Ectodermal cell (in vitro differentiated cells): Measurements from ENCODE around the gene ADARB2.

ENCODE experiments used
- H3K27ac ChIP-seq: 2 replicates; pipeline ENCODE4 v1.7.0; 2013; ENCODE audit warnings: mild to moderate bottlenecking, low read depth, low read length; ENCODE audit not compliant: insufficient read depth, poor library complexity, severe bottlenecking
- H3K27me3 ChIP-seq: 2 replicates; pipeline ENCODE4 v1.7.0; 2013; ENCODE audit warnings: mild to moderate bottlenecking, low read length; ENCODE audit not compliant: insufficient read depth, control insufficient read depth, poor library complexity, severe bottlenecking
- H3K36me3 ChIP-seq: one replicate; pipeline ENCODE4 v1.7.0; 2013; ENCODE audit warnings: low read length; ENCODE audit not compliant: control insufficient read depth, insufficient read depth
- H3K4me1 ChIP-seq: one replicate; pipeline ENCODE4 v1.7.0; 2013; ENCODE audit warnings: low read length; ENCODE audit not compliant: control insufficient read depth, insufficient read depth
- H3K4me3 ChIP-seq: 2 replicates; pipeline ENCODE4 v1.7.0; 2013; ENCODE audit warnings: low read depth, low read length, control low read depth; ENCODE audit not compliant: insufficient read depth
- H3K9me3 ChIP-seq: 2 replicates; pipeline ENCODE4 v1.7.0; 2013; ENCODE audit warnings: mild to moderate bottlenecking, low read length, moderate library complexity; ENCODE audit not compliant: control insufficient read depth
- WGBS, 2 experiments: methylation state at CpG; one replicate each; pipeline ENCODE4 v1.1.7; 2013; ENCODE audit warnings: missing lambda C conversion rate in 2 of 2; 5-methylcytosine and 5-hydroxymethylcytosine counted together

The ADARB2 gene

GRCh38 chr10:1646332-1646731, 91.0 kb downstream of the ADARB2 start:
- no peaks in the 10 kb centered on the region for H3K36me3 ChIP-seq
- H3K9me3 ChIP-seq, result no peaks in the 10 kb centered on the region
- H3K4me3 ChIP-seq, result no peak overlapping the region
- no peaks in the 10 kb centered on the region for H3K27me3 ChIP-seq
- WGBS, 2 experiments, result 86 to 92% methylated on average over 5 of the region's 5 CpGs
- no peaks in the 10 kb centered on the region for H3K4me1 ChIP-seq
- H3K27ac ChIP-seq, result no peak overlapping the region

GRCh38 chr10:1645896-1646295, 91.4 kb downstream of the ADARB2 start:
- no peak overlapping the region for H3K27ac ChIP-seq
- no peaks in the 10 kb centered on the region for H3K9me3 ChIP-seq
- 76 to 78% methylated on average over 4 of the region's 4 CpGs for WGBS, 2 experiments
- H3K4me3 ChIP-seq, result no peak overlapping the region
- H3K27me3 ChIP-seq, result no peaks in the 10 kb centered on the region
- no peaks in the 10 kb centered on the region for H3K36me3 ChIP-seq
- no peaks in the 10 kb centered on the region for H3K4me1 ChIP-seq

GRCh38 chr10:1644191-1644711, 93.1 kb downstream of the ADARB2 start:
- Histone ChIP-seq H3K4me3 (no peak overlapping the region), H3K36me3 (no peaks in the 10 kb centered on the region), H3K9me3 (no peaks in the 10 kb centered on the region), H3K4me1 (no peaks in the 10 kb centered on the region), H3K27ac (no peak overlapping the region), H3K27me3 (no peaks in the 10 kb centered on the region)
- 88 to 90% methylated on average over 15 of the region's 15 CpGs for WGBS, 2 experiments

GRCh38 chr10:1643908-1644179, 93.5 kb downstream of the ADARB2 start:
- Histone ChIP-seq H3K4me3 (no peak overlapping the region), H3K4me1 (no peaks in the 10 kb centered on the region), H3K27me3 (no peaks in the 10 kb centered on the region), H3K27ac (no peak overlapping the region), H3K9me3 (no peaks in the 10 kb centered on the region), H3K36me3 (no peaks in the 10 kb centered on the region)
- 84 to 89% methylated on average over 9 of the region's 9 CpGs for WGBS, 2 experiments

GRCh38 chr10:1643161-1643907, 94.0 kb downstream of the ADARB2 start:
- Histone ChIP-seq H3K4me3 (no peak overlapping the region), H3K27me3 (no peaks in the 10 kb centered on the region), H3K9me3 (no peaks in the 10 kb centered on the region), H3K27ac (no peak overlapping the region), H3K36me3 (no peaks in the 10 kb centered on the region), H3K4me1 (no peaks in the 10 kb centered on the region)
- 38 to 47% methylated on average over 9 to 10 of the region's 11 CpGs for WGBS, 2 experiments

- Histone ChIP-seq H3K27me3 (no peaks in the 10 kb centered on the region), H3K9me3 (no peaks in the 10 kb centered on the region), H3K4me3 (no peak overlapping the region), H3K36me3 (no peaks in the 10 kb centered on the region), H3K4me1 (no peaks in the 10 kb centered on the region), H3K27ac (no peak overlapping the region)
- WGBS, 2 experiments, result 86 to 89% methylated on average over 8 of the region's 8 CpGs
These were observed 94.6 kb downstream of the ADARB2 start for GRCh38 chr10:1642600-1643160.

- Histone ChIP-seq H3K27ac (no peak overlapping the region), H3K4me3 (no peak overlapping the region), H3K27me3 (no peaks in the 10 kb centered on the region), H3K4me1 (no peaks in the 10 kb centered on the region), H3K9me3 (no peaks in the 10 kb centered on the region), H3K36me3 (no peaks in the 10 kb centered on the region)
- 67 to 76% methylated on average over 7 of the region's 7 CpGs for WGBS, 2 experiments
These were observed 95.9 kb downstream of the ADARB2 start for GRCh38 chr10:1641402-1641801.

GRCh38 chr10:1638889-1639419, 98.4 kb downstream of the ADARB2 start:
- Histone ChIP-seq H3K4me1 (no peaks in the 10 kb centered on the region), H3K4me3 (no peak overlapping the region), H3K27ac (no peak overlapping the region), H3K9me3 (no peaks in the 10 kb centered on the region), H3K27me3 (no peaks in the 10 kb centered on the region), H3K36me3 (no peaks in the 10 kb centered on the region)
- WGBS, 2 experiments, result 92 to 94% methylated on average over 7 of the region's 7 CpGs

- Histone ChIP-seq H3K4me1 (no peaks in the 10 kb centered on the region), H3K27me3 (no peaks in the 10 kb centered on the region), H3K27ac (no peak overlapping the region), H3K4me3 (no peak overlapping the region), H3K36me3 (no peaks in the 10 kb centered on the region), H3K9me3 (no peaks in the 10 kb centered on the region)
- WGBS, 2 experiments, result 68 to 70% methylated on average over 11 of the region's 11 CpGs
These were observed 102.0 kb downstream of the ADARB2 start for GRCh38 chr10:1635340-1635739.

- Histone ChIP-seq H3K27me3 (no peaks in the 10 kb centered on the region), H3K4me1 (peaks cover 11% of the 10 kb centered on the region), H3K4me3 (no peak overlapping the region), H3K36me3 (no peaks in the 10 kb centered on the region), H3K9me3 (no peaks in the 10 kb centered on the region), H3K27ac (no peak overlapping the region)
- 92 to 96% methylated on average over 5 of the region's 5 CpGs for WGBS, 2 experiments
These were observed 103.1 kb downstream of the ADARB2 start for GRCh38 chr10:1634239-1634638.
